Forelimb muscle (tissue), 1 donor: ENCODE results near the gene PRPF19. TPM values are rescaled to one million over a fixed set of nuclear protein-coding genes. Genes with fewer than 3 reads are reported as not detected.

Source experiments
- DNase-seq: peaks from one replicate; pipeline ENCODE4 v3.0.0-alpha.2; 2013; ENCODE audit warnings: low read depth
- polyA plus RNA-seq: library from polyadenylated mRNA; unstranded; fragments of 120-200 nt; gene quantifications from one replicate; pipeline ENCODE4 v1.2.1, GENCODE V29; 2013; ENCODE audit not compliant: insufficient read length

PRPF19 gene
- polyA plus RNA-seq: 56.6 TPM

- peak; percentile 93 for DNase-seq
These were observed at the start of gene PRPF19 for GRCh38 chr11:60906132-60906972. Gene PRPF19 (minus strand): TSS chr11:60906585. CDS start chr11:60906382, 203 bp downstream.

DNA sequence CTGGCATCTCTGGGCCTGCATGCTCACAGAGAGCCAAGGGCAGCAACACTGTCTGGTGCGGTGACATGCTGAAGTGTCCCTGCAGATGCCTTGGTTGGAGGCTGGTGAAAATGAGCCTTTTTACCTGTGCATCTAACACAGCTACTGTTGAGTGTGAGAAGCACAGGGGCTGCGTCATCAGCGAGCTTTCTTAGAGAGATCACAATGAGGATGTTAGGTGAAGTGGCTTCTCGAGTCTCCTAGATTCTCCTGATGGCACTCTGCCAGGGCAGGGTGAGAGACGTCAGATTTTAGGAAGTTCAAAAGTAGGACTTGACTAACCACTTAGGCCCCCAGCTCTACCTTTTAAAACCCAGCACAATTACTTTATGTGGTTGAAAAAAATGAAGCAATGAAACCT lies 49.2 kb upstream of the PRPF19 start:
- no peak for DNase-seq

DNA sequence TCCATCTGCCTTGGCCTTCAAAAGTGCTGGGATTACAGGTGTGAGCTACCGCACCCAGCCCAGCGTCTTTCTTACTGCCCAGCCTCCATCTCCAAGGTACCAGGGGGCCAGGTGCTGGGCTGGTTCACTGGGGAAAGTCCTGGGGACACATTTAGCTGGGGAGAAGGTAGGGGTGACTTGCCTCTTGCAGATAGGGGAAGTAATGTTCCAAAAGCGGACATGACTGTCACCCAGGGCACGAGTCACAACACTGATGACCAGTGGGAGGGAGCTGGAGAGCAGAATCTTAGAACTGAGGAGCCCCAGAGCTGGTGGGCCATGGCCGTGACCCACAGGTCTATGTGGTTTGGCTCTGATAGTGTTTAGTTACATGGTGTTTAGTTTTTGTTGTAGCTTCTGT lies 48.0 kb upstream of the PRPF19 start:
- no peak for DNase-seq

DNA sequence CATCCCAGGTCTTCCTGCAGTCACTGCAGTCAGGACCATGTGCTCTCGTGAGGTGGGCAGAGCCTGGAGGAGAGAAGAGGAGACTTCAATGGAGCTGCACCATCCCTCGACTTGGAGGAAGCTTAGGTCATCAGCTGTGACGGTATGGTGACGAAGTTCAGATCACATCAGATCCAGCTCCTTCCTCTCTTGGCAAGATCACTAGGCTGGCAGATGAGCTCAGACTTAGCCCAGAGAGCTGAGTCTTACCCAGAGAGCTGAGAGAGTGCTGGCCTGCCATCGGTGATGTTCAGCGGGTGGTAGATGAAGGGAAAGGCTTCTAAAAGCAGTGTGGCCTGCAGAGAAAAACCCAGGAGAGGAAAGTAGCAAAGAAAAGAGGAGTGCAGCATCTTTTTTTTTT lies 47.4 kb upstream of the PRPF19 start:
- no peak for DNase-seq

- DNase-seq: no peak
These were observed 46.4 kb upstream of the PRPF19 start for GRCh38 chr11:60952742-60953170.

DNA sequence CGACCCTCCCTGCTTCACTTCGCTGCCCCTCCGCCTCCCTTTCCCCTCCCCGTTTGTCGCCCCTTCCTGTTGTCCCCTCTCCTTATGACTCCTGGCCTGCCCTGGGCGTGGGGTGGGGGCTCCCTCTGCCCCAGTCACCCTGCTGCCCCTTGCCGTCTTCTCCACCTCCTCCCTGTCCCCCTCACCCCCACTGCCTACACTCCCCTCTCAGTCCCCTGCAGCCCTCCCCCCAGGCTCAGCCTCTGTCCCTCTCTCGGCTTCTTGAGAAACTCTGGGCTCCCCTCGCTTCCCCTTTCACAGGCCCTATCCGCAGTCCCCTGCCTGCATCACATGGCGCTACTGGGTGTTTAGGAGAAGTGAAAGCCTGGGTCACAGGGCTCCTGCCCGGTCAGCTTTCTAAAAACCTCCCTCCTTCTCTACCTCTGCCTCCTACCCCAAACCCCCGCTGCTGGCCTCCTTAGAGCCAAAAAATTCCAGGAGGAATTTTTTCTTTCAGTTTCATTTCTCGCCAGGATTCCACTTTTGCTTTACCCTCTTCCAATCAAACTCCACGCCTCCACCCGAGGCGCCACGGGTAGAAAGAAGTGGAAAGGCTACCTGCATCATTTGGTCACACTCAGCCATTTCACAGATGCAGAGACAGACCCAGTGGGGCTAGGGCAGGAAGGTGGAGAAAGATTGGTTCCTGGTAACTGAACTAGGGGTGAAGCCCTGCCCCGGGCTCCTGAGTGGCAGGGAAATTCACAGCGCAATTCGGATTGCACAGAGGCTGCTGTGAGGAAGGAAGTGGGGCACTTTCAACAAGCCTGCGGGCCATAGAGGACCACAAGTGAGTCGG lies 45.7 kb upstream of the PRPF19 start, which contains the start of gene SLC15A3:
SLC15A3 (minus strand) TSS at position 273 of the 838 bp plus-strand sequence. CDS start 625 bp downstream, outside the sequence.
- DNase-seq: peak; percentile 34

DNA sequence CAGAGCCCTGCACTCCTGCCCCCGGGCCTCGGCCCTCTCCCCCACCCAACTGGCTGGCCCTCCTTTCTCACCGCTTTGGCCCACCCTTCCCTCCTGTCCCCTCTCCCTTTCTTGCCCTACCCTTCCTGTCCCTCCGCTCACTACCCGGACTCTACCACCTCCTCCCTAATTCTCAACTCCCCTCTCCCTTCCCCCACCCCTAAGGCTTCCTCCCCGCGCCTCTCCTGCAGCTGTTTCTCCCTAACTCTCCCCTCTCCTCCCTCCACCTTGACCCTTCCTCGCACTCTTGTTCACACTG lies 45.2 kb upstream of the PRPF19 start:
- no peak for DNase-seq

- DNase-seq: no peak
These were observed 44.7 kb upstream of the PRPF19 start for GRCh38 chr11:60950933-60951605.

DNA sequence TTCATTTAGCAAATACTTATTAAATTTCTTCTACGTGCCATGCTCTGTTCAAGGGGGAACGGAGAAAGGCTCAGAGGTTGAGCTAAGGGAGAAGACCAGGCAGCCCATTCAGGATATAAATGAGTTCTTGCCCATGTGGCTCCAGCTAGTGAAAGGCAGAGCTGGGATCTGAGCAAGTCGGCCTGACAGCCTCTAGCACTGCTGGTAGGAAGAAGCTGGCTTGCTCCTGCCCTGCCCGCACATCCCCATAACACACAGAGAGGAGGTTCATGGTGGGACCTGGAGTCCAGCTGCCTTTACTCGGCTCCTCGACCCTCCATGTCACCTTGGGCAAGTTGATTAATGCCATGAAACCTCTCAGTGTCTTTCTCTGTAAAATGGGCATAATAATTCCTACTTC lies 43.6 kb upstream of the PRPF19 start:
- no peak for DNase-seq

DNA sequence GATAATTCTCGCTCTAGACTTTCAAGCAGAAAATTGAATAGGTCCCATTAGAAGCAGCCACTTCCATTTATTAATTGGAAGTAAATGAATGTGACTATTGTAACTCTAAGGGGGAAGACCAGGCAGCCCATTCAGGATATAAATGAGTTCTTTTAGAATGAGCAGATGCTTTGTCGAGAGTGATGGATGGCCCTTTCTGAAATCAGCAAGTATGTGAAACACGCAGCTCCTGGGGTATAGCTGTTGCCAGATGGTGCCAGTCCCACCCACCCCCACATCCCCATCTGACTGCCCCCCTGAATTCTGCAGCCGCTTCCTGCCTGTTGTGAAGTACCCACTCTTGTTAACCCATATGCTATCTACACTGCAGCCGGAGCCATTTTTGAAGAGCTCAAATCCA lies 41.9 kb upstream of the PRPF19 start:
- no peak for DNase-seq

- DNase-seq: no peak
These were observed 41.3 kb upstream of the PRPF19 start for GRCh38 chr11:60947700-60948099.

GRCh38 chr11:60946601-60947264 lies 40.3 kb upstream of the PRPF19 start:
- DNase-seq: no peak

DNA sequence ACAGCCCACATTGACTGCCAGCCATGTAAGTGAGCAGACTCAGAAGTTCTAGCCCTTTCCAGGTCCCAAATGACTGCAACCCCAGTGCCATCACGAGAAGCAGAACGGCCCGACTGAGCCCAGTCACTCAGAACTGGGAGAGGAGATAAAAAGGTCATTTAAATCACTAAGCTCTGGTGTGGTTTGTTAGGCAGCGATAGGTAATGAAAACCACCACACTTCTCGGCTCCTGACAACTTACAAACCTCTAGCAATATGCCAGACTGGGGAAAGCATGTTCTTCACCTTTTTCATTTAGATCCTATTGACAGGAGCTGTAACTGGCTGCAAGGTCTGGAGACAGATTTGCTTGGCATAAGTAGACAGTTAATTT lies 38.9 kb upstream of the PRPF19 start:
- no peak for DNase-seq

- DNase-seq: no peak
These were observed 38.3 kb upstream of the PRPF19 start for GRCh38 chr11:60944490-60945294.

- no peak for DNase-seq
These were observed 36.7 kb upstream of the PRPF19 start for GRCh38 chr11:60942970-60943565.

DNA sequence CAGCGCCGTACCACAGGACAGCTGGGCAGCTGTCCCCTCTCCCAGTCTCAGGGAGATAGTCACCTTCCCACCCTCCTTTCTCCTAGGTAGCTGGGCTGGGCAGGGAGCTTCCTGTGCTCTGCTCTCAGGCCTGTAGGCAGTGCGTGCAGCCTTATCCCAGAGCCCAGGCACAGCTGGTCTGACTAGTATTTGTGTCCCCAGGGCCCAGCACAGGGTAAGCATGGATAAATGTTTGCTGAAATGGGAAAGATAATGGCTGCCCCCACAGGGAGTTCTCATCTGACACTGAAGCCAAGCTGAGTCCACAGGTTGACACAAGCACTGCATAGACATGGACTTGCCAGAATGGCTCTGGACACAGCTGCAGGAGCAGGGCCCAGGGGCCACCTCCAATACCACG lies 35.8 kb upstream of the PRPF19 start:
- DNase-seq: no peak

DNA sequence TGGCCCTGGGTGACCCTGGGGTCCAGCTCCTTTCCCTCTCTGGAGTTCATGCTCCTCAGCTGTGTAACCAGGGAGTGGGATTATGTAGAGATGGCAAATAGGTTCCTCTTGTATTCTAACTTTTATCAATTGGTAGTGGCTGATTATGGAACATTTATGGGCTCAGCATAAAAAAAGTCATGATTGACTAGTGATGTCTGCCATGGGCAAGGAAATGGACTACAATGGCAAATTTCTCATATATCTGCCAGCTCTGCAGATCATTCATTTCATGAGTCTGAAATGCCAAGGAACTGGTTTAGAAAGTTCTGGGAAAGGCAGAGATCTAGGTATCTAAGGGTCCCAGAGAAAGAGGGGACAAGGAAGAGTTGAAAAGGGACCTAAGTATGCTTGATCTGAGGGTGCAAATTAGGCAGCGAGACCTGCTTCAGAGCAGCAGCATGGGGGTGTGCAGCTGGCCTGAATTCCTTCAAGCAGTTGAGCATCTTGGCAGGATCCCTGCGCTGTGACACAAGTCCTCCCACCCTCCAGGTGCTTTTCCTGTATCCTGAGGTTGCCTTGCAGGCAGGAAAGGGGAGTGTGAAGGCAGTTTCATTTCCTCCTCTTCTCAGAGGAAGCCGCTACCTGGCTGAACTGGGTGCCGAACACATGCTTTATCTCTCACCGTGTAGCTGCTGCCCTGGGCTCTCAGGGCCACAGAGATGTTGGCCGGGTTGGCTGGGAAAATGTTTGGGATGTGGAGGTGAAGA lies 35.2 kb upstream of the PRPF19 start:
- no peak for DNase-seq

DNA sequence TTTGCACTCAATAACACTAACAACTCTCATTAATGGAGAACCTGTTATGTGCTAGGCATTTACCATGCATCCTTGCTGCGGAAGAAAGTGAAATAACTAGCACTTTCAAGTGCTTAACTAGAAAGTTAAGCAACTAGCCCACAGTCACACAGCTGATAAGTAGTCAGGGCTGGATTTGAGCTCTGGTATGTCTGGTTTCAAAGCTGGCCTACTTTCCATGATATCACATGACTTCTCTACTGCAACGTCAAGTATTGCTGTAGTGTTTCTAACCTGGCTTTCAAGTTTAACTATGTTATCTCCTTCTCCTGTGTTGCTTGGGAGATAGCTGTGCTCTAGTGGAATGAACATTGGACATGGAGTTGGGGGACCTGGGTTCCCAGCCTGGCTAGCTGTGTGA lies 33.5 kb upstream of the PRPF19 start:
- no peak for DNase-seq

DNA sequence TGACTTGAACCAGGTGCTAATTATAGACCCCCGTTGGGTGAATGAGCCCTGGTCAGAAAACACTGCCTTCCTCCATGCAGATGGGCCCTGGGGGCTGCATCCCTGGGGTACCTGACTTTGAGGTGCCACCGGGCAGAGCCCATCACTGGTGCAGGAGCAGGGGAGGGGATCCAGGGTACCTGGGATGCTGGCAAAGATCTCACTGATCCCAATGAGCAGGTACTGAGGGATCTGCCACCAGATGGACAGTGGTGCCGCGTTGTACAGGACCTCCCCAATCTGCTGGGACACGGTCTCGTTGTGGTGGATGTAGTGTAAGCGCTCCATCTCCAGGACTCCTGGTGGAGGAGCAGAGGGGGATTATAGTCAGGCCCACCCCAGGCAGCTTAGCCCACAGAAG lies 32.9 kb upstream of the PRPF19 start:
- DNase-seq: no peak

GRCh38 chr11:60938500-60938899 lies 32.1 kb upstream of the PRPF19 start:
- no peak for DNase-seq
